Hematopoietic multipotent progenitor cell (in vitro differentiated cells): Measurements from ENCODE around the gene CAMTA2. TPM values are rescaled to one million over a fixed set of nuclear protein-coding genes. Genes with fewer than 3 reads are reported as not detected.
A peak's percentile ranks its signal among the peaks of the same experiment; 100 is the strongest.
"Not testable (repeated sequence)": the region's sequence is repeated elsewhere in the genome, so short reads cannot be mapped to it uniquely, and the experiment has no call there.

Source experiments
- DNase-seq, 3 donors: peaks; one replicate each; pipeline ENCODE4 v3.0.0-alpha.2; 2011 to 2015; ENCODE audit warnings: low read depth in 2 of 3, low spot score in 2 of 3
- total RNA-seq: library from RNA; depleted of rRNA; stranded (reverse); fragments of >200 nt; gene quantifications from one replicate; pipeline ENCODE4 v1.2.3, GENCODE V29; 2012

The CAMTA2 gene
- 6.2 TPM for total RNA-seq

GRCh38 chr17:4986951-4987766, at the start of gene CAMTA2:
Gene CAMTA2, minus strand, starts transcription at chr17:4987675. Its CDS starts 1,453 bp downstream, at chr17:4986222.
- DNase-seq, result peak; percentile 75 to 84 (median 82)

DNA sequence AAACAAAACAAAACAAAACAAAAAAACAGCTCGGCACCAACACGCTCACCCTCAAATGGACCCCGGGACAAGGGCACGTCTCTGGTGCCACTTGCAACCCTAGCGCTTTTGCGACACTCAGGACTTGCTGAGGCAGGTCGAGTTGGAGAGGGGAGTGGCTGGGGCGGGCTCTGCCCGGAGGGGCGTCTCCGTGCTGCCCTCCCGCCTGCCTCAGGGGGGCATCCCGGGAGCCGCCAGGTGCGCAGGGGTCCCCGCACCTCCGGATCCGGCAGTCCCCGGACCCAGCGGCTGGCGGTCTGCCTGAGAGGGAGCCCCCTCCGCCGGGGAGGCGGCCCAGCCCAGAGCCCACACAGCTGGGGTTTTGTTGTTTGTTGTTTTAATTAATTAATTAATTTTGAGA, 47.8 kb upstream of the CAMTA2 start, which contains the start of gene SLC52A1:
TSS of gene SLC52A1 (minus strand) at position 112 of the 400 bp plus-strand sequence. CDS start 820 bp downstream, outside the sequence.
- no peak for DNase-seq

- DNase-seq, result no peak
Observed at GRCh38 chr17:5034651-5035050, 47.2 kb upstream of the CAMTA2 start.

GRCh38 chr17:5034063-5034462, 46.6 kb upstream of the CAMTA2 start:
- no peak for DNase-seq

GRCh38 chr17:5033352-5034015, 46.0 kb upstream of the CAMTA2 start:
- DNase-seq, result no peak

- no peak for DNase-seq
Observed at GRCh38 chr17:5032865-5033264, 45.4 kb upstream of the CAMTA2 start.

- peak; percentile 73 to 92 (median 81) for DNase-seq
Observed at GRCh38 chr17:5031365-5032082, 44.0 kb upstream of the CAMTA2 start.

DNA sequence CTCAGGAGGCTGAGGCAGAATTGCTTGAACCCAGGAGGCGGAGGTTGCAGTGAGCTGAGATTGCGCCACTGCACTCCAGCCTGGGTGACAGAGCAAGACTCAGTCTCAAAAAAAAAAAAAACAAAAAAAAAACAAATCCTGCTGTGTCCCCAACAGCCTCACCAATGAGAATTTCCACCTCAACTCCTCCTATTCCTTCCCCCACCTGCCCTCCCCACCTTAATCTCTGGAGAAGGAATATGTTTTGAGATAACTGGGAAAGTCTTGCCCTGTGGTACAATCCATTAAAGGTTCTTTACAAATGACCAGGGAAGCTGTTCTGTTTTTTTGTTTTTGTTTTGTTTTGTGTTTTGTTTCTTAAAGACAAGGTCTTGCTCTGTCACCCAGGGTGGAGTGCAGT, 42.7 kb upstream of the CAMTA2 start:
- DNase-seq, result not testable (repeated sequence)

DNA sequence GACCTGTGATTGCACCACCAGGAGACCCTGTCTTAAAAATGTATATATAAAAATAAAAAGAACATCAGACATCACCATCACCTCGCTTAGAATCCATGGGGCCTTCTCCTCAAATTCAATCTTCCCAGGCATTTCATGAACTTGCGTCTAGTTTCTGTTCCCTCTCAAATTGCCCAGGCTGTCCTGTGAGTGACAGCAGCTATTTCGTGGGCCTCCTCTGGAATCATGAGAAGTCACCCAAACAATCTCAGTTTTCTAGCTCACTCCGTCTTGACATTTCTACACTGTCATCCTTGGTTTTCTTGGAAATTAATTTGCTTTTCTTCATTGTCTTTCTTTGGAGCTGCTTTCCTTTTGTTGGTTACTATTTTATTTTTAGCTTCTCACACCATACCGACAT, 40.4 kb upstream of the CAMTA2 start:
- DNase-seq, result no peak

GRCh38 chr17:5027299-5027698, 39.8 kb upstream of the CAMTA2 start:
- no peak for DNase-seq

GRCh38 chr17:5024604-5025003, 37.1 kb upstream of the CAMTA2 start:
- DNase-seq, result no peak

DNA sequence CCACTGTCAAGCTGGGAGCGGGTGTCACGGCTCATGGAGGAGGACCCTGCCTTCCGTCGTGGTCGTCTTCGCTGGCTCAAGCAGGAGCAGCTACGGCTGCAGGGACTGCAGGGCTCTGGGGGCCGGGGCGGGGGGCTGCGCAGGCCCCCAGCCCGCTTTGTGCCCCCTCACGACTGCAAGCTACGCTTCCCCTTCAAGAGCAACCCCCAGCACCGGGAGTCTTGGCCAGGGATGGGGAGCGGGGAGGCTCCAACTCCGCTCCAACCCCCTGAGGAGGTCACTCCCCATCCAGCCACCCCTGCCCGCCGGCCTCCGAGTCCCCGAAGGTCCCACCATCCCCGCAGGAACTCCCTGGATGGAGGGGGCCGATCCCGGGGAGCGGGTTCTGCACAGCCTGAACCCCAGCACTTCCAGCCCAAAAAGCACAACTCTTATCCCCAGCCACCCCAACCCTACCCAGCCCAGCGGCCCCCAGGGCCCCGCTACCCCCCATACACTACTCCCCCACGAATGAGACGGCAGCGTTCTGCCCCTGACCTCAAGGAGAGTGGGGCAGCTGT, 36.2 kb upstream of the CAMTA2 start:
- no peak for DNase-seq

- DNase-seq, result no peak
Observed at GRCh38 chr17:5022171-5022711, 34.8 kb upstream of the CAMTA2 start.

DNA sequence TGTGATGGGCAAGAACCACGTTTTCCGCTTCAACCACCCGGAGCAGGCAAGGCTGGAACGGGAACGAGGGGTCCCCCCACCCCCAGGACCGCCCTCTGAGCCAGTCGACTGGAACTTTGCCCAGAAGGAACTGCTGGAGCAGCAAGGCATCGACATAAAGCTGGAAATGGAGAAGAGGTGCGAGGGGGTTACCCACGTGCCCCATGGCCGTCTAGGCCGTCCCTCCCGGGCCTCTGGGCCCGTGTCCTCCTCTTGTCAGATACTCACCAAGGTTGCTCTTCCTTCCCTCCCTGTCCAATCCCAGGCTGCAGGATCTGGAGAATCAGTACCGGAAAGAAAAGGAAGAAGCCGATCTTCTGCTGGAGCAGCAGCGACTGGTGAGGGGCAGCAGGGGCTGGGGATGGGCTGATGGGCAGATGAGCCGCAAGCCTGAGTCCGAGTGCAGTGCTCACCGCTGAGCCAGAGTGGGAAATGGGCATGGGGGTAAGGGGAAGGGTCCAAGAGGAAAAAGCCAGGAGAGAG, 33.1 kb upstream of the CAMTA2 start:
- DNase-seq, result no peak

GRCh38 chr17:5019475-5019956, 32.0 kb upstream of the CAMTA2 start:
- peak in 2 of 3 donors; percentile 73 to 77 for DNase-seq

GRCh38 chr17:5014357-5014756, 26.9 kb upstream of the CAMTA2 start:
- DNase-seq, result no peak

- no peak for DNase-seq
Observed at GRCh38 chr17:5011928-5012327, 24.5 kb upstream of the CAMTA2 start.

DNA sequence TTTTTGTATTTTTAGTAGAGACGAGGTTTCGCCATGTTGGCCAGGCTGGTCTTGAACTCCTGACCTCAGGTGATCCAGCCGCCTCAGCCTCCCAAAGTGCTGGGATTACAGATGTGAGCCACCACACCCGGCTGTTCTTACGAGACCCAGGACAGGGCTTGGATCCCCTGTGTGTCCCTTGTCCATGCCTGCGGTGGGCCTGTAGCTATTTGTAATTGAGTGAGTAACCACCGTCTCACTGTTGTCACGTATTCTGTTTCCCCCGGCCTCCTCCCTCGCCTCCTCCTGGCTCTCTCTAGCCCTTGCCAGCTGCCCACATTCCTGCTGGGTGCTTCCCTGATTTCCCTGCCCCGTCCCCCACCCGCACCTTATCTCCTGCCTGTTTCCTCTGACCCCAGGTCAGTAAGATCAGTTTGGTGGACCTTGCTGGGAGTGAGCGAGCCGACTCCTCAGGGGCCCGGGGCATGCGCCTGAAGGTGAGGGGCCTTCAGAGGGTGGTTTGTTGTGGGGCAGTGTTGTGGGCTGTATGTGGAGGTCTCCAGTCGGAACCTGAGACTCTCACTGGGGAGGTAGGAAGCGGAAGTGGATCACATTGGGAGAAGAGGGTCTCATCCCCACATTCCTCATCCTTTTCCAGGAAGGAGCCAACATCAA, 15.9 kb upstream of the CAMTA2 start:
- DNase-seq, result no peak

DNA sequence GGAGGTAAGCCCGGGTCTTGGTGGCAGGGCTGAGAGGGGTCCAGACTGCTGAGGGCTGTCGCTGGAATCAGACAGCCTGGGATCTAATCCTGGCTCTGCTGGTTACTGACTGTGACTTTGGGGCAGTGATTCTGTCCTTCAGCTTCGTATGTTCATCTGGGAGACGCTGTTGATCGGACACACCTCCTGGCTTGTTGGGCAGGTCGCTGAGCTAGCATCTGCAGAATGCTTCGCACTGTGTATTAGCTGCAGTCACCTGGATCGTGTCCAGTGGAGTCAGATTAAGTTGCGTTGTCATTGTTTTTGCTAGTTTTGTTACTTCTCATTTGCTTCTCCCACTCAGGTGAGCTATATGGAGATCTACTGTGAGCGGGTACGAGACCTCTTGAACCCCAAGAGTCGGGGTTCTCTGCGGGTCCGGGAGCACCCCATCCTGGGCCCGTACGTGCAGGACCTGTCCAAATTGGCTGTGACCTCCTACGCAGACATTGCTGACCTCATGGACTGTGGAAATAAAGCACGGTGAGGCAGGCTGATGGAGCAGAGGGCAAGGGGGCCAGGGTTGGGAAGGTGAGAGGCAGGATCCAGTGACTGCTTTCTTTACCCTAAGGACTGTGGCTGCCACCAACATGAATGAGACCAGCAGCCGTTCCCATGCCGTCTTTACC, 14.8 kb upstream of the CAMTA2 start:
- no peak for DNase-seq
